ENCODE results near the gene C17orf114.

DNA sequence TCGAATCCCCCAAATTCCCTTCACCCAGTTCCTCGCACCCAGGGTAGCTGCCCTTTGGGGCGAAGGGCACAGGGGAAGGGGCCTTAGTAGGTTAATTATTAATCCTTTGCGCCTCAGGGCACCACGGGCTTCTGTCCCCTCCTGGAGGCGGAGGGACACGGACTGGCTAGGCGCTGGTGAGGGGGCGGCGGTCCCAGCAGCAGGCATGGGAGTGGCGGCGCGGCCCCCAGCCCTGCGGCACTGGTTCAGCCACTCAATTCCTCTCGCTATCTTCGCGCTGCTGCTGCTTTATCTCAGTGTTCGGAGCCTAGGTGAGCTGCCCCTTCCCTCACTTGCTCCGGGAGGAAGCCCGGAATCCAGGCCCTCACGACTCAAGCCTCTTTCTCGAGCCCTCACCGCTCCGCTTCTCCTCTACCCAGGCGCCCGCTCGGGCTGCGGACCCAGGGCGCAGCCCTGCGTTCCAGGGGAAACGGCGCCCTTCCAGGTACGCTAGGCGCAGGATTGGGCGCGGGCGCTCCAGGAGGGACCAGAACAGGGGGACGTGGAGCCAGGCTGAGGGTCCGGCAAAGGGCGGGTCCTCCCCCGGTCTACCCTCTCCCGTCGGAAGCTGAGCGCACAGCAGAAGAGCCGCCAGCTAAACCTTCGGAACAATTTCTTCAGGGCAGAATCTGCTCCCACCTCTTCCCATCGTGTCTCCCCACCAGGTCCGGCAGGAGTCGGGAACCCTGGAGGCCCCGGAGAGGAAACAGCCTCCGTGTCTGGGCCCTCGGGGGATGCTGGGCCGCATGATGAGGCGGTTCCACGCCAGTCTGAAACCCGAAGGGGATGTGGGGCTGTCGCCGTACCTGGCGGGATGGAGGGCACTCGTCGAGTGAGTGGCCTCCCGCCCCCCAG, 13.1 kb downstream of the C17orf114 start, which contains the start of gene GLTPD2:
- TF ChIP-seq, protein P1, sequence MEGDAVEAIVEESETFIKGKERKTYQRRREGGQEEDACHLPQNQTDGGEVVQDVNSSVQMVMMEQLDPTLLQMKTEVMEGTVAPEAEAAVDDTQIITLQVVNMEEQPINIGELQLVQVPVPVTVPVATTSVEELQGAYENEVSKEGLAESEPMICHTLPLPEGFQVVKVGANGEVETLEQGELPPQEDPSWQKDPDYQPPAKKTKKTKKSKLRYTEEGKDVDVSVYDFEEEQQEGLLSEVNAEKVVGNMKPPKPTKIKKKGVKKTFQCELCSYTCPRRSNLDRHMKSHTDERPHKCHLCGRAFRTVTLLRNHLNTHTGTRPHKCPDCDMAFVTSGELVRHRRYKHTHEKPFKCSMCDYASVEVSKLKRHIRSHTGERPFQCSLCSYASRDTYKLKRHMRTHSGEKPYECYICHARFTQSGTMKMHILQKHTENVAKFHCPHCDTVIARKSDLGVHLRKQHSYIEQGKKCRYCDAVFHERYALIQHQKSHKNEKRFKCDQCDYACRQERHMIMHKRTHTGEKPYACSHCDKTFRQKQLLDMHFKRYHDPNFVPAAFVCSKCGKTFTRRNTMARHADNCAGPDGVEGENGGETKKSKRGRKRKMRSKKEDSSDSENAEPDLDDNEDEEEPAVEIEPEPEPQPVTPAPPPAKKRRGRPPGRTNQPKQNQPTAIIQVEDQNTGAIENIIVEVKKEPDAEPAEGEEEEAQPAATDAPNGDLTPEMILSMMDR (IDR thresholded peaks at IDR 0.05; ENCODE audit: low read depth, low read length): no peak
- TF ChIP-seq EZH2phosphoT487 (IDR thresholded peaks at IDR 0.05; ENCODE audit: low read depth): no peak
